Measurements from ENCODE around the gene TMEM121. TPM values are rescaled to one million over a fixed set of nuclear protein-coding genes. Genes with fewer than 3 reads are reported as not detected.

TMEM121 gene
- total and polyA plus RNA-seq, 5 donors from 2014 or later: 1.8 to 5.8 (median 3.7) TPM

DNA sequence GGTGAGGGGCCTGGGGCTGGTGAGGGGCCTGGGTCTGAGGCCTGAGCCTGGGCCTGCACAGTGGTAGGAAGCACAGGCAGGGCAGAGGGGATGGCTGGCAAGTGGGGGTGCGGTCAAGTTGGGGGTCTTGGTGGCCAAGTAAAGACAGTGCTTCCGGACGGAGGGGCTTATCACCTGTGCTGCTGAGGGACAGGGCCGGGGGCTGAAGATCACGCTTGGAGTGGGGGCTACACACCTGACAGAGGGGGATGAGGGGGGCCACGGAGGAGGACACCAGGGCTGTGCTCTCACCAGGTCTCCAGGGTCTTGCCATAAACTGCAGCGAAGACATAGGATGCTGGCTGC lies 23.1 kb upstream of the TMEM121 start:
- H3K4me3 ChIP-seq (ENCODE audit: low read depth, low read length): no peak overlapping the region
- H3K36me3 ChIP-seq (ENCODE audit: control insufficient read depth, insufficient read depth, low read length): no peaks in the 10 kb centered on the region
- peak overlapping the region in 1 of 3 donors; percentile 73 for H3K27ac Mint-ChIP-seq
- H3K4me3 Mint-ChIP-seq: no peak overlapping the region
- no peaks in the 10 kb centered on the region for H3K27me3 ChIP-seq (ENCODE audit: control insufficient read depth, insufficient read depth, low read length)
- no peak overlapping the region for H3K27ac ChIP-seq (ENCODE audit: insufficient read depth, low read length, poor library complexity, severe bottlenecking)
- H3K4me1 ChIP-seq (ENCODE audit: control insufficient read depth, insufficient read depth, low read length, poor library complexity, severe bottlenecking): no peaks in the 10 kb centered on the region
- no peaks in the 10 kb centered on the region for H3K9me3 ChIP-seq (ENCODE audit: control insufficient read depth in 2 of 2, low read length in 2 of 2)
- H3K9me3 Mint-ChIP-seq: peaks cover 0 to 2% (median 0%) of the 10 kb centered on the region in 7 donors
- H3K36me3 Mint-ChIP-seq: no peaks in the 10 kb centered on the region
- no peaks in the 10 kb centered on the region for H3K4me1 Mint-ChIP-seq
- peaks cover 12% of the 10 kb centered on the region for H3K27me3 Mint-ChIP-seq
- no peak for DNase-seq
- no peak for ATAC-seq (ENCODE audit: low read depth in 2 of 2)

DNA sequence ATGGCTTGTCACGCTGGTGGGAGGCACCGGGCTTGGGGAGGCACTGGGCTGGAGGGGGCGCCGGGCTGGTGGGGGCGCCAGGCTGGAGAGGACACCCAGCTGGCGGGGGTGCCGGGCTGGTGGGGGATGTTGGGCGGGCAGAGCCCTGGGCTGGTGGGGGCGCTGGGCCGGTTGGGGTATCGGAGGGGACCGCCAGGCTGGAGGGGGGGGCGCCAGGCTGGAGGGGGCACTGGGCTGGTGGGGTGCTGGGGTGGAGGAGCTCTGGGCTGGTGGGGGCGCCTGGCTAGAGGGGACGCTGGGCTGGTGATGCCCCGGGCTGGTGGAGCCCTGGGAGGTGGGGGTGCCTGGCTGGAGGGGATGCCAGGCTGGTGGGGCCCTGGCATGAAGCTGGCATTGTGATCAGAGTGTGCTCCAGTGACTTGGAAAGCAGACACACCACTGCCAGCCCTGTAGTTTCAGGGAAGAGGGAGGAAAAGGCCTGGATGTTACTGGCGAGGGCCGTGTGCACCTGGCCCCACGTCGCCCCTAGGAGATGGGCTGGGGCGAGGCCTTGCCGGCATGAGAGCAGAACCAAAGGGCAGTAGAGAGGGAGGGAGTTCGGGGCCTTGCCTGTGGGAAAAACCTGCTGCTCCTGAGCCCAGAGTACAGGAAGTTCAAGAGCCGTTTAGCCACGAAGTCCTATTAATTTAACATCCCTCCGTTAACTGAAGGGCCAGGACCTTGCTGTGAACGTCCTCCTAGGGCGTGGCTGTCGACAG lies 22.3 kb upstream of the TMEM121 start:
- Mint-ChIP-seq H3K4me3 (no peak overlapping the region), H3K4me1 (no peaks in the 10 kb centered on the region), H3K36me3 (no peaks in the 10 kb centered on the region), H3K27me3 (peaks cover 12% of the 10 kb centered on the region), H3K27ac (no peak overlapping the region), H3K9me3 (peaks cover 0 to 2% (median 0%) of the 10 kb centered on the region in 7 donors)
- no peaks in the 10 kb centered on the region for H3K27me3 ChIP-seq (ENCODE audit: control insufficient read depth, insufficient read depth, low read length)
- ATAC-seq (ENCODE audit: low read depth in 2 of 2) (no peak), DNase-seq (no peak)
- H3K4me3 ChIP-seq (ENCODE audit: low read depth, low read length): no peak overlapping the region
- H3K36me3 ChIP-seq (ENCODE audit: control insufficient read depth, insufficient read depth, low read length): no peaks in the 10 kb centered on the region
- H3K27ac ChIP-seq (ENCODE audit: insufficient read depth, low read length, poor library complexity, severe bottlenecking): no peak overlapping the region
- no peaks in the 10 kb centered on the region for H3K9me3 ChIP-seq (ENCODE audit: control insufficient read depth in 2 of 2, low read length in 2 of 2)
- no peaks in the 10 kb centered on the region for H3K4me1 ChIP-seq (ENCODE audit: control insufficient read depth, insufficient read depth, low read length, poor library complexity, severe bottlenecking)

DNA sequence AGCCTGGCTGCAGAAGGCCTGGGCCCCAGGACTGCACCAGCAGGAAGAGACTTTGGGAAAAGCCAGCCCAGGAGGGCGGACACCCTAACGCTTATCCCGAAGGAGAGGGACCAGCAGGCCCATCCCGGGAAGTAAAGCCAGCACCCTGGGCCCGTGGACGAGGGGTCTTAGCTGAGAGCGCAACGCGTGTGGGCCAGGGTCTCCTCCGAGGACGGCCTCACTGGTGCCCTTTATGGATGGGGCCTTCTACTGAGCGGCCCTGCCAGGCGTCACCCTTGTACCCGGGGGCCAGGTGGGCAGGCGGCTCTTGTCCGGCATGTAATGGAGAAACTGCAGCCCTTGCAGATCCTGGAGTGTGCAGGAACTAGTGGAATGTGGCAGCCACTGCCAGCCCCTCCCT lies 21.3 kb upstream of the TMEM121 start:
- no peak for ATAC-seq (ENCODE audit: low read depth in 2 of 2)
- no peaks in the 10 kb centered on the region for H3K4me1 ChIP-seq (ENCODE audit: control insufficient read depth, insufficient read depth, low read length, poor library complexity, severe bottlenecking)
- H3K27me3 Mint-ChIP-seq: peaks cover 12% of the 10 kb centered on the region
- no peak for DNase-seq
- no peak overlapping the region for H3K27ac ChIP-seq (ENCODE audit: insufficient read depth, low read length, poor library complexity, severe bottlenecking)
- H3K27ac Mint-ChIP-seq: no peak overlapping the region
- H3K4me3 Mint-ChIP-seq: no peak overlapping the region
- H3K27me3 ChIP-seq (ENCODE audit: control insufficient read depth, insufficient read depth, low read length): no peaks in the 10 kb centered on the region
- no peaks in the 10 kb centered on the region for H3K9me3 ChIP-seq (ENCODE audit: control insufficient read depth in 2 of 2, low read length in 2 of 2)
- H3K4me1 Mint-ChIP-seq: no peaks in the 10 kb centered on the region
- peaks cover 0 to 2% (median 0%) of the 10 kb centered on the region in 7 donors for H3K9me3 Mint-ChIP-seq
- no peaks in the 10 kb centered on the region for H3K36me3 Mint-ChIP-seq
- no peaks in the 10 kb centered on the region for H3K36me3 ChIP-seq (ENCODE audit: control insufficient read depth, insufficient read depth, low read length)
- no peak overlapping the region for H3K4me3 ChIP-seq (ENCODE audit: low read depth, low read length)

DNA sequence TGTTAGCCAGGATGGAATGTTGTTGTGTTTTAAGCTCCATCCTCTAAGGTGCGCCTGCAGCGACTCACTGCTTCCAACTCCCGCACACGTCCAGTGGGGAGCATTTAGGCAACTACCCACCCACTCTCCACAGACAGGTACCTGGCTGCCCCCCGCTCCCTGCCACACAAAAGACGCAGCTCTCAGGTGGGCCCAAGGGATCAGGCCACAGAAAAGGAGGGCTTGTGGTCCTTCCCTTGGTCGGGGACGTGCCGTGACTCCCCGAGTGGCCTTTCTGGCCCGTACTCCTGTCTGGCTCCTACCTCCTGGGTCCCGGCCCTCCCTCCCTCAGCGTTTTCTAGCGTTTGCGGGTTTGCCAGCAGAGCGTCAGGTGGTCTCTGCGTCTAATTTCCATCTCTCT lies 19.1 kb upstream of the TMEM121 start:
- H3K27me3 Mint-ChIP-seq: peaks cover 13% of the 10 kb centered on the region
- H3K27me3 ChIP-seq (ENCODE audit: control insufficient read depth, insufficient read depth, low read length): no peaks in the 10 kb centered on the region
- H3K4me1 Mint-ChIP-seq: no peaks in the 10 kb centered on the region
- no peak overlapping the region for H3K27ac Mint-ChIP-seq
- no peak overlapping the region for H3K4me3 ChIP-seq (ENCODE audit: low read depth, low read length)
- H3K4me3 Mint-ChIP-seq: no peak overlapping the region
- no peaks in the 10 kb centered on the region for H3K9me3 ChIP-seq (ENCODE audit: control insufficient read depth in 2 of 2, low read length in 2 of 2)
- no peaks in the 10 kb centered on the region for H3K36me3 ChIP-seq (ENCODE audit: control insufficient read depth, insufficient read depth, low read length)
- ATAC-seq (ENCODE audit: low read depth in 2 of 2): no peak
- H3K4me1 ChIP-seq (ENCODE audit: control insufficient read depth, insufficient read depth, low read length, poor library complexity, severe bottlenecking): no peaks in the 10 kb centered on the region
- no peak for DNase-seq
- no peak overlapping the region for H3K27ac ChIP-seq (ENCODE audit: insufficient read depth, low read length, poor library complexity, severe bottlenecking)
- H3K36me3 Mint-ChIP-seq: no peaks in the 10 kb centered on the region
- H3K9me3 Mint-ChIP-seq: peaks cover 0 to 2% (median 0%) of the 10 kb centered on the region in 7 donors

DNA sequence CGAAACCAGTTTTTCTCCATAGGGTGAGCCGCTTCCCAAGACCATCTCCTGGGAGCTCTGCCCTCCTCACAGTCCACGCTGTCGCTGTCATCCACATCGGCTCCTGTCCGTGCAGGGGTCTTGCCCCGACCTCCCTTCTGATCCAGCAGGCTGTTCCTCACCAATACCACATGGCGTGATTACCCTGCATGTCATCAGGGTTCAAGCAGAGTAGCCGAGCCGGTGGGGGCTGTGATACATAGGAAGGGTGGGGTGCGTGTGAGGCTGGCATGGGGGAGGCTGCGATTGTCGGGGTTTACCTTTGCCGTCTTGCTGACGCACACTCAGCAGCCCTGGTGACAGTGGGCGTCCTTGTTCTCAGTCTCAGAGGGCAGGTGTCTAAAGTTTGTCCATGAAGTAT lies 18.3 kb upstream of the TMEM121 start:
- no peaks in the 10 kb centered on the region for H3K36me3 Mint-ChIP-seq
- no peaks in the 10 kb centered on the region for H3K27me3 ChIP-seq (ENCODE audit: control insufficient read depth, insufficient read depth, low read length)
- H3K36me3 ChIP-seq (ENCODE audit: control insufficient read depth, insufficient read depth, low read length): no peaks in the 10 kb centered on the region
- H3K27me3 Mint-ChIP-seq: peaks cover 17% of the 10 kb centered on the region
- ATAC-seq (ENCODE audit: low read depth in 2 of 2): no peak
- no peak overlapping the region for H3K27ac Mint-ChIP-seq
- peaks cover 0 to 2% (median 0%) of the 10 kb centered on the region in 7 donors for H3K9me3 Mint-ChIP-seq
- DNase-seq: no peak
- H3K4me3 ChIP-seq (ENCODE audit: low read depth, low read length): no peak overlapping the region
- H3K4me3 Mint-ChIP-seq: no peak overlapping the region
- H3K27ac ChIP-seq (ENCODE audit: insufficient read depth, low read length, poor library complexity, severe bottlenecking): no peak overlapping the region
- no peaks in the 10 kb centered on the region for H3K4me1 Mint-ChIP-seq
- no peaks in the 10 kb centered on the region for H3K4me1 ChIP-seq (ENCODE audit: control insufficient read depth, insufficient read depth, low read length, poor library complexity, severe bottlenecking)
- H3K9me3 ChIP-seq (ENCODE audit: control insufficient read depth in 2 of 2, low read length in 2 of 2): no peaks in the 10 kb centered on the region

DNA sequence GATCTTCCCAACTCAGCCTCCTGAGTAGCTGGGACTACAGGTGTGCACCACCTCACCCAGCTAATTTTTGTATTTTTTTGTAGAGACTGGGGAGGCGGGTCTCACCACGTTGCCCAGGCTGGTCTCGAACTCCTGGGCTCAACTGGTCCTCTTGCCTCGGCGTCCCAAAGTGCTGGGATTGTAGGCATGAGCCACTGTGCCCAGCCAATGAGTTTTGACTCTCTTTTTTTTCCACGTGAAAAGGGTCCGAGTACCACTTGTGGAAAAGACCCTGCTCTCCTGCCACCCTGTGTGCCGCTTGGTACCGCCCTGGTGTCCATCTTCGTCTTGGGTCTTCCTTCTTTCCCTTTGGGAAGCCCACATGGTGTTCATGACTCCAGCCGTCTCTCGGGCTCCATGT lies 17.8 kb upstream of the TMEM121 start:
- Mint-ChIP-seq H3K27me3 (peaks cover 21% of the 10 kb centered on the region), H3K27ac (no peak overlapping the region), H3K9me3 (peaks cover 0 to 2% (median 0%) of the 10 kb centered on the region in 7 donors), H3K36me3 (no peaks in the 10 kb centered on the region), H3K4me1 (no peaks in the 10 kb centered on the region), H3K4me3 (no peak overlapping the region)
- Histone ChIP-seq H3K9me3 (ENCODE audit: control insufficient read depth in 2 of 2, low read length in 2 of 2) (no peaks in the 10 kb centered on the region), H3K4me1 (ENCODE audit: control insufficient read depth, insufficient read depth, low read length, poor library complexity, severe bottlenecking) (no peaks in the 10 kb centered on the region), H3K36me3 (ENCODE audit: control insufficient read depth, insufficient read depth, low read length) (no peaks in the 10 kb centered on the region), H3K27me3 (ENCODE audit: control insufficient read depth, insufficient read depth, low read length) (no peaks in the 10 kb centered on the region), H3K27ac (ENCODE audit: insufficient read depth, low read length, poor library complexity, severe bottlenecking) (no peak overlapping the region), H3K4me3 (ENCODE audit: low read depth, low read length) (no peak overlapping the region)
- DNase-seq (no peak), ATAC-seq (ENCODE audit: low read depth in 2 of 2) (no peak)

DNA sequence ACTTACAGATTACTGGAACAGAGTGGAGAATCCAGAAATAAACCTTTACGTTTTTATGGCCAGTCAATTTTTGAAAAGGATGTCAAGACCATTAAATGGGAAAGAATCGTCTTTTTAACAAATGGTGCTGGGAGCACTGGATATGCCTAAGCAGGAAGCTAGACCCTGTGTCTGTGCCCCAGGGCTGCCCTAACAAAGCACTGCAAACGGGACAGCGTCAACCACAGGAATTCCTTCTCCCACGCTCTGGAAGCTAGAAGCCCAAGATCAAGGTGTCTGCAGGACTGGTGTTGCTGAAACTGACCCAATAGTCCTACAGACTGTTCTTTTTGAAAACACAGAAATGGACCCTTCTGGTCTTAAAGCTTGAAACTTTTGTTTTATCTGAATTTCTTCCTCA lies 9.3 kb upstream of the TMEM121 start:
- Mint-ChIP-seq H3K36me3 (no peaks in the 10 kb centered on the region), H3K27ac (no peak overlapping the region), H3K27me3 (peaks cover 41% of the 10 kb centered on the region), H3K4me3 (no peak overlapping the region), H3K9me3 (peaks cover 0 to 6% (median 0%) of the 10 kb centered on the region in 7 donors), H3K4me1 (no peaks in the 10 kb centered on the region)
- no peaks in the 10 kb centered on the region for H3K36me3 ChIP-seq (ENCODE audit: control insufficient read depth, insufficient read depth, low read length)
- no peak overlapping the region for H3K4me3 ChIP-seq (ENCODE audit: low read depth, low read length)
- DNase-seq (no peak), ATAC-seq (ENCODE audit: low read depth in 2 of 2) (no peak)
- H3K27me3 ChIP-seq (ENCODE audit: control insufficient read depth, insufficient read depth, low read length): peaks cover 5% of the 10 kb centered on the region
- peaks cover 0 to 2% of the 10 kb centered on the region in 2 experiments for H3K9me3 ChIP-seq (ENCODE audit: control insufficient read depth in 2 of 2, low read length in 2 of 2)
- no peaks in the 10 kb centered on the region for H3K4me1 ChIP-seq (ENCODE audit: control insufficient read depth, insufficient read depth, low read length, poor library complexity, severe bottlenecking)
- no peak overlapping the region for H3K27ac ChIP-seq (ENCODE audit: insufficient read depth, low read length, poor library complexity, severe bottlenecking)

Data from CD4-positive, CD25-positive, alpha-beta regulatory T cell (primary cell).